HEK293 (cell line): ENCODE measurements around the gene ARHGAP28.

ENCODE experiments used
- CTCF ChIA-PET: fragments of 350-600 bp; formaldehyde crosslinking; extraction: SDS; loops from one replicate; lab custom pipeline; 2021; ENCODE audit warnings: antibody characterized with exemption; lab: Yijun Ruan, JAX
- POLR2A ChIA-PET: fragments of 300-600 bp; formaldehyde crosslinking; extraction: SDS; loops from one replicate; lab custom pipeline; 2020; ENCODE audit warnings: antibody characterized with exemption, inconsistent platforms; lab: Yijun Ruan, JAX
- H3K27ac ChIP-seq: fragments of 200-500 bp; sonication (Bioruptor generic); 2 replicates; pipeline ENCODE4 v1.5.1; 2014; ENCODE audit warnings: low read depth, low read length, control low read depth, inconsistent platforms; ENCODE audit errors: extremely low read depth
- H3K36me3 ChIP-seq, 2 experiments: fragments of 200-500 bp in 1 of 2; sonication (Bioruptor generic) in 1 of 2; 1 replicate in 1 of 2; 2 replicates in 1 of 2; pipeline ENCODE4 v1.5.1; 2014 to 2017; ENCODE audit warnings: inconsistent platforms in 2 of 2, low read length in 2 of 2; ENCODE audit not compliant: control insufficient read depth in 2 of 2, insufficient read depth in 1 of 2
- H3K4me1 ChIP-seq: fragments of 200-500 bp; sonication (Bioruptor generic); 2 replicates; pipeline ENCODE4 v1.5.1; 2014; ENCODE audit warnings: mild to moderate bottlenecking, low read length, inconsistent platforms; ENCODE audit not compliant: control insufficient read depth, insufficient read depth
- H3K4me3 ChIP-seq: 2 replicates; pipeline ENCODE4 v1.5.1; 2011; ENCODE audit warnings: low read depth, mild to moderate bottlenecking, control low read depth, low read length, moderate library complexity
- H3K9me3 ChIP-seq: fragments of 200-500 bp; sonication (Bioruptor generic); 2 replicates; pipeline ENCODE4 v1.5.1; 2014; ENCODE audit warnings: low read depth, low read length, inconsistent platforms; ENCODE audit not compliant: control insufficient read depth, insufficient read depth
- BCL11B ChIP-seq: fragments of 450-650 bp; formaldehyde crosslinking; IDR thresholded peaks from 2 replicates; pipeline ENCODE4 v1.5.1; 2016; ENCODE audit warnings: low read depth, missing biosample characterization, missing genetic modification characterization
- BCL6B ChIP-seq: fragments of 450-650 bp; formaldehyde crosslinking; IDR thresholded peaks from 2 replicates; pipeline ENCODE4 v1.5.1; 2017; ENCODE audit warnings: missing biosample characterization, missing genetic modification characterization
- KLF17 ChIP-seq: fragments of 450-650 bp; formaldehyde crosslinking; IDR thresholded peaks from 2 replicates; pipeline ENCODE4 v1.5.1; 2016; ENCODE audit warnings: missing biosample characterization, missing genetic modification characterization
- SALL2 ChIP-seq: fragments of 450-650 bp; formaldehyde crosslinking; IDR thresholded peaks from 2 replicates; pipeline ENCODE4 v1.5.0; 2017; ENCODE audit warnings: missing biosample characterization, mild to moderate bottlenecking, missing genetic modification characterization, borderline replicate concordance
- TCF7L2 ChIP-seq: IDR thresholded peaks from 2 replicates; pipeline ENCODE4 v1.6.1; 2011; ENCODE audit warnings: low read depth, mild to moderate bottlenecking, inconsistent platforms, low read length, moderate library complexity, borderline replicate concordance
- WT1 ChIP-seq: fragments of 450-650 bp; formaldehyde crosslinking; IDR thresholded peaks from 2 replicates; pipeline ENCODE4 v1.5.1; 2016; ENCODE audit warnings: missing biosample characterization, missing genetic modification characterization
- ZBTB17 ChIP-seq: fragments of 450-650 bp; formaldehyde crosslinking; IDR thresholded peaks from 2 replicates; pipeline ENCODE4 v1.5.1; 2016; ENCODE audit warnings: missing biosample characterization, missing genetic modification characterization
- ZBTB26 ChIP-seq: fragments of 450-650 bp; formaldehyde crosslinking; optimal IDR thresholded peaks from 2 replicates; pipeline ENCODE3; 2016; ENCODE audit warnings: missing biosample characterization, mild to moderate bottlenecking, missing genetic modification characterization
- ZBTB8A ChIP-seq: fragments of 450-650 bp; formaldehyde crosslinking; IDR thresholded peaks from 2 replicates; pipeline ENCODE4 v1.5.1; 2016; ENCODE audit warnings: missing biosample characterization, missing genetic modification characterization
- ZFHX2 ChIP-seq: fragments of 450-650 bp; formaldehyde crosslinking; conservative IDR thresholded peaks from 2 replicates; pipeline ENCODE4 v1.5.1; 2016; ENCODE audit warnings: missing biosample characterization, missing genetic modification characterization
- ZNF10 ChIP-seq: fragments of 450-650 bp; formaldehyde crosslinking; IDR thresholded peaks from 2 replicates; pipeline ENCODE4 v1.5.1; 2017; ENCODE audit warnings: missing biosample characterization, missing genetic modification characterization
- ZNF174 ChIP-seq: fragments of 450-650 bp; formaldehyde crosslinking; IDR thresholded peaks from 2 replicates; pipeline ENCODE4 v1.5.0; 2017; ENCODE audit warnings: missing biosample characterization, mild to moderate bottlenecking, missing genetic modification characterization
- ZNF221 ChIP-seq: fragments of 450-650 bp; formaldehyde crosslinking; IDR thresholded peaks from 2 replicates; pipeline ENCODE4 v1.5.1; 2017; ENCODE audit warnings: missing biosample characterization, missing genetic modification characterization, borderline replicate concordance
- ZNF362 ChIP-seq: fragments of 450-650 bp; formaldehyde crosslinking; IDR thresholded peaks from 2 replicates; pipeline ENCODE4 v1.5.1; 2016; ENCODE audit warnings: missing biosample characterization, missing genetic modification characterization
- ZNF449 ChIP-seq: fragments of 450-650 bp; formaldehyde crosslinking; IDR thresholded peaks from 2 replicates; pipeline ENCODE4 v1.5.1; 2017; ENCODE audit warnings: missing biosample characterization, mild to moderate bottlenecking, missing genetic modification characterization, moderate library complexity
- ZNF48 ChIP-seq: fragments of 450-650 bp; formaldehyde crosslinking; IDR thresholded peaks from 2 replicates; pipeline ENCODE4 v1.5.1; 2016; ENCODE audit warnings: missing biosample characterization, missing genetic modification characterization
- ZNF514 ChIP-seq: fragments of 450-650 bp; formaldehyde crosslinking; IDR thresholded peaks from 2 replicates; pipeline ENCODE4 v1.5.1; 2016; ENCODE audit warnings: missing biosample characterization, missing genetic modification characterization
- ZNF521 ChIP-seq: fragments of 450-650 bp; formaldehyde crosslinking; IDR thresholded peaks from 2 replicates; pipeline ENCODE4 v1.5.1; 2017; ENCODE audit warnings: missing biosample characterization, mild to moderate bottlenecking, missing genetic modification characterization
- ZNF558 ChIP-seq: fragments of 450-650 bp; formaldehyde crosslinking; IDR thresholded peaks from 2 replicates; pipeline ENCODE4 v1.5.1; 2016; ENCODE audit warnings: missing biosample characterization, missing genetic modification characterization
- ZNF580 ChIP-seq: fragments of 450-650 bp; formaldehyde crosslinking; IDR thresholded peaks from 2 replicates; pipeline ENCODE4 v1.5.1; 2016; ENCODE audit warnings: missing biosample characterization, missing genetic modification characterization
- ZNF596 ChIP-seq: fragments of 450-650 bp; IDR thresholded peaks from 2 replicates; pipeline ENCODE4 v1.5.0; 2018; ENCODE audit warnings: missing biosample characterization, mild to moderate bottlenecking, missing genetic modification characterization, moderate library complexity
- ZNF639 ChIP-seq: fragments of 450-650 bp; formaldehyde crosslinking; IDR thresholded peaks from 2 replicates; pipeline ENCODE4 v1.5.1; 2016; ENCODE audit warnings: missing biosample characterization, missing genetic modification characterization
- ZNF658 ChIP-seq: fragments of 450-650 bp; formaldehyde crosslinking; IDR thresholded peaks from 2 replicates; pipeline ENCODE4; 2016; ENCODE audit warnings: missing biosample characterization, missing genetic modification characterization
- ZNF660 ChIP-seq: fragments of 450-650 bp; IDR thresholded peaks from 2 replicates; pipeline ENCODE4 v1.5.1; 2018; ENCODE audit warnings: missing biosample characterization, mild to moderate bottlenecking, missing genetic modification characterization
- ZNF76 ChIP-seq: fragments of 450-650 bp; formaldehyde crosslinking; IDR thresholded peaks from 2 replicates; pipeline ENCODE4; 2016; ENCODE audit warnings: low read depth, missing biosample characterization, missing genetic modification characterization, borderline replicate concordance
- ZNF777 ChIP-seq: fragments of 450-650 bp; formaldehyde crosslinking; IDR thresholded peaks from 2 replicates; pipeline ENCODE4 v1.5.1; 2017; ENCODE audit warnings: missing biosample characterization, missing genetic modification characterization, borderline replicate concordance
- ZNF791 ChIP-seq: fragments of 450-650 bp; formaldehyde crosslinking; IDR thresholded peaks from 2 replicates; pipeline ENCODE4 v1.5.1; 2016; ENCODE audit warnings: missing biosample characterization, missing genetic modification characterization
- ZNF792 ChIP-seq: fragments of 450-650 bp; formaldehyde crosslinking; IDR thresholded peaks from 2 replicates; pipeline ENCODE4 v1.5.1; 2016; ENCODE audit warnings: missing biosample characterization, missing genetic modification characterization
- ZSCAN16 ChIP-seq: fragments of 450-650 bp; formaldehyde crosslinking; IDR thresholded peaks from 2 replicates; pipeline ENCODE4 v1.5.1; 2016; ENCODE audit warnings: missing biosample characterization, missing genetic modification characterization
- ZXDB ChIP-seq: fragments of 450-650 bp; formaldehyde crosslinking; IDR thresholded peaks from 2 replicates; pipeline ENCODE4 v1.5.1; 2016; ENCODE audit warnings: missing biosample characterization, missing genetic modification characterization

Gene ARHGAP28

GRCh38 chr18:6729247-6730091 is at the start of gene ARHGAP28:
Gene ARHGAP28 (plus strand): TSS chr18:6729716. CDS start chr18:6729822, 106 bp downstream.
- H3K27ac ChIP-seq = peak within 1 kb of the TSS; percentile 87
- no peaks in the 10 kb centered on the region for H3K9me3 ChIP-seq
- H3K36me3 ChIP-seq = no peaks in the 10 kb centered on the region
- ChIA-PET POLR2A (interaction anchor here (0.5 kb wide), 1 partner anchor 84 kb away, joined by 3 read pairs; no protein-coding TSS in a partner anchor), CTCF (no interaction called here)
- H3K4me3 ChIP-seq = peak within 1 kb of the TSS; percentile 58
- H3K4me1 ChIP-seq = peaks cover 32% of the 10 kb centered on the region
- TF ChIP-seq BCL6B (tag by site-specific recombination) (no peak), ZNF221 (no peak), WT1 (tag by site-specific recombination) (peak; percentile 42; the same call in 1 of the 2 replicates), ZNF76 (tag by site-specific recombination) (peak; percentile 57; the same call in 1 of the 2 replicates), ZNF558 (no peak), SALL2 (tag by site-specific recombination) (no peak), ZFHX2 (peak; percentile 97), ZBTB26 (tag by site-specific recombination) (peak; percentile 100), ZNF514 (no peak), ZBTB17 (tag by site-specific recombination) (peak; percentile 71), ZNF639 (tag by site-specific recombination) (peak; percentile 87), BCL11B (no peak; the same call in 1 of the 2 replicates), ZNF174 (tag by site-specific recombination) (no peak), ZNF596 (tag by site-specific recombination) (0 out of 2 replicates have a peak, but pooled peaks have one; percentile 25), ZNF10 (tag by site-specific recombination) (no peak), ZNF777 (tag by site-specific recombination) (peak; percentile 85; the same call in 1 of the 2 replicates), ZBTB8A (tag by site-specific recombination) (peak; percentile 98), ZNF792 (tag by site-specific recombination) (peak; percentile 86; the same call in 1 of the 2 replicates), ZNF580 (tag by site-specific recombination) (no peak), ZNF660 (peak; percentile 72), ZNF658 (tag by site-specific recombination) (0 out of 2 replicates have a peak, but pooled peaks have one; percentile 73), KLF17 (tag by site-specific recombination) (peak; percentile 96), TCF7L2 (no peak), ZNF449 (tag by site-specific recombination) (peak; percentile 63; the same call in 1 of the 2 replicates), ZNF48 (tag by site-specific recombination) (no peak), ZNF362 (no peak), ZXDB (tag by site-specific recombination) (peak; percentile 91), ZNF521 (tag by site-specific recombination) (no peak), ZSCAN16 (tag by site-specific recombination) (0 out of 2 replicates have a peak, but pooled peaks have one; percentile 65), ZNF791 (no peak)
